T-helper 17 cell (primary cell): Measurements from ENCODE around the gene PPARG. TPM values are rescaled to one million over a fixed set of nuclear protein-coding genes. Genes with fewer than 3 reads are reported as not detected.
"Not testable (repeated sequence)": the region's sequence is repeated elsewhere in the genome, so short reads cannot be mapped to it uniquely, and the experiment has no call there.

ENCODE experiments used
- ATAC-seq: fragments of 150-1000 bp; cut with Tn5 transposase; 2 replicates; pipeline ENCODE4 v1.10.0; 2021; ENCODE audit warnings: mild to moderate bottlenecking, moderate library complexity
- DNase-seq, 3 donors: peaks; one replicate each; pipeline versions ENCODE4 v3.0.0 to v3.0.0-alpha.2; 2020 to 2021
- H3K9me3 ChIP-seq: one replicate; pipeline ENCODE4 v1.7.0; 2013; ENCODE audit warnings: low read length, mild to moderate bottlenecking; ENCODE audit not compliant: control insufficient read depth, poor library complexity, severe bottlenecking
- H3K27ac Mint-ChIP-seq: one replicate; pipeline ENCODE4 v1.8.0; 2022; ENCODE audit warnings: mild to moderate bottlenecking, moderate library complexity, mixed read lengths
- H3K27me3 Mint-ChIP-seq: one replicate; pipeline ENCODE4 v1.8.0; 2022; ENCODE audit warnings: mixed read lengths
- H3K36me3 Mint-ChIP-seq: one replicate; pipeline ENCODE4 v1.8.0; 2022; ENCODE audit warnings: low read depth, mixed read lengths
- H3K4me1 Mint-ChIP-seq: one replicate; pipeline ENCODE4 v1.8.0; 2022; ENCODE audit warnings: mild to moderate bottlenecking, mixed read lengths
- H3K4me3 Mint-ChIP-seq: one replicate; pipeline ENCODE4 v1.8.0; 2022; ENCODE audit warnings: mild to moderate bottlenecking, moderate library complexity, mixed read lengths
- total RNA-seq, 4 donors: library from RNA in 2 of 4; stranded (reverse) in 2 of 4; gene quantifications; one replicate each; pipeline ENCODE4 v1.2.3 and lab custom pipeline; 2022 to 2026

Gene PPARG
- 1 to 10 TPM; 1.1 to 1.2 TPM for total RNA-seq
- total RNA-seq (lab: John Stamatoyannopoulos, UW): 2.3 to 3.2 reads per million in 2 donors

DNA sequence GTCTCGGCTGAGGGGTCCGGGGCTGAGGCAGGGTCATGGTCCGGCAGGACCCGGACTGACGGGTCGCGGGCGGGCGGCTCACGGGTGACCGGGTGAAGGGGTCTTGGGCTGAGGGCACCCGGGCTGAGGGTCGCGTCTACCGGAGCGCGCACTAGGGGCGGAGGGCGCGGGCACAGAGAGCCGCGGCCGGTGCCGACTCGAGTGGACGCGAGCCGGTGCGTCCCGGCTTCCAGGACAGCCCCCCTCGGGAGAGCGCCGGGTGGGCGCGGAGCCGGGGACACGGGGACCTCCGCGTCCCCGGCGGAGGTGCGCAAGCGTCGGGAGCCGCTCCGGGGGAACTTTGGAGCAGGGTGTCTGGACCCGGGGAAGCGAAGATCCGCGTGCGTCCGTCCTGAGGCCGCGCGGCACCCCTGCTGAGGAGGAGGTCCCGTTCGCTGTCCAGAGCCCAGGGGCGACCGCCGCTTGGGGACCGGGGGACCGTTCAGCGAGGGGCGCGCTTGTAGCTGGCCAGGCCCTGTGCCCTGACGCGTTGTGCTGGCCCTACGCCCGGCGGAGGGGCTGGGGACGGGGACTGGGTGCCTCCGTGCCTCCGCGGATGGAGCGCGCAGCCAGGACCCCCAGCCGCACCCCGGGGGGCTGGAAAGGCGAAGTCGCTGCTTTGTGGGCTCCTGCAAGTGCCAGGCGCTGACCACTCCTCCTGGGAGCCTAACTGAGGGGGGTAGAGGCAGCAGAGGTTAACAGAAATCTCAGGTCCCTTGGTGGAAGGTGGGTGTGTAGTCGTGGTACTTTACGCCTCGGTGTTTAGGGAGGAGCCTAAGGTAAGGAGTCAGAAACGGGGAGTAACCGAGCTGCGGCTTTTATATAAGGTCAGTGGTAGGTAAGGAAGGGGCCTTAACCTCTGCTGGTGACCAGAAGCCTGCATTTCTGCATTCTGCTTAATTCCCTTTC is at the start of gene PPARG:
TSS of gene PPARG (plus strand) at position 889 of the 948 bp plus-strand sequence. CDS start 90,642 bp downstream, outside the sequence.
- DNase-seq (no peak), ATAC-seq (peak; percentile 65)
- H3K9me3 ChIP-seq: no peaks in the 10 kb centered on the region
- Mint-ChIP-seq H3K27me3 (peaks cover 37% of the 10 kb centered on the region), H3K4me3 (peak within 1 kb of the TSS; percentile 81), H3K36me3 (no peaks in the 10 kb centered on the region), H3K4me1 (peaks cover 8% of the 10 kb centered on the region), H3K27ac (no peak within 1 kb of the TSS)

DNA sequence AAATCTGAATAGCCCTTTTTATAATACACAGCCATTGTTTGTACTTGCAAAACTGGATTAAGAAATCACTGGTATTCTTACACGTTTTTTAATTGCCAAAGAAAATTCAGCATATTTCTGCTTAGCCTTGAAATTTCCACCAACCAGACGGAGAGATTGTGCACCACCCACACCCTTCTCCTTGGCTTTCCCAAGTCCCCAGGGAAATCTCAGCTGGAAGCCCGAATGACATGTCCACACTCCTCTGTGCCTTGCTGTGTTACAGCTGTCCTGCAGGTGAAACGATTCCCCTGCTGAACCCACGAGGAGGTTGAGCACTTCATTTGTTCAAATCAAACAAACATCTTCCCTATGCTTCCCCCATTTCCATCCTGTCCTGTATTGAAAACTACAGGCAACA is 49.6 kb upstream of the PPARG start:
- H3K36me3 Mint-ChIP-seq: peaks cover 2% of the 10 kb centered on the region
- H3K4me3 Mint-ChIP-seq: no peak overlapping the region
- no peak overlapping the region for H3K27ac Mint-ChIP-seq
- no peaks in the 10 kb centered on the region for H3K4me1 Mint-ChIP-seq
- ATAC-seq: no peak
- H3K9me3 ChIP-seq: no peaks in the 10 kb centered on the region
- DNase-seq: no peak
- H3K27me3 Mint-ChIP-seq: peaks cover 28% of the 10 kb centered on the region

DNA sequence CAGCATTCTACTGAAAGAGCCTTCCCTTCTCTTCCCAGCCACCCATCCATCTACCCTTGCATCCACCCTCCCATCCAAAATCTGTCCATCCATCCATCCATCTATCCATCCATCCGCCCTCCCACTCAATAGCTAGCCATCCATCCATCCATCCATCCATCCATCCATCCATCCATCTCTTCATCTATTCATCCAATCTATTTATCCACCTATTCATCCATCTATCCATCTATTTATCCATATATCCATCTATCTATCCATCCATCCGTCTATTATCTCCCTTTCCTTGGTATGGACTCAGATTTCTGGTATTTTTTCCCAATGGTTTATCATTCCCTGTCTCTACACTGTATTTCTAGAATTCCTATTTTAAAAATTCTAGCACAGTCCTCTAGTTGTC is 46.1 kb upstream of the PPARG start:
- Mint-ChIP-seq H3K36me3 (peaks cover 3% of the 10 kb centered on the region), H3K4me3 (no peak overlapping the region), H3K27me3 (peaks cover 18% of the 10 kb centered on the region), H3K27ac (no peak overlapping the region), H3K4me1 (no peaks in the 10 kb centered on the region)
- H3K9me3 ChIP-seq: no peaks in the 10 kb centered on the region
- DNase-seq: no peak
- ATAC-seq: no peak

DNA sequence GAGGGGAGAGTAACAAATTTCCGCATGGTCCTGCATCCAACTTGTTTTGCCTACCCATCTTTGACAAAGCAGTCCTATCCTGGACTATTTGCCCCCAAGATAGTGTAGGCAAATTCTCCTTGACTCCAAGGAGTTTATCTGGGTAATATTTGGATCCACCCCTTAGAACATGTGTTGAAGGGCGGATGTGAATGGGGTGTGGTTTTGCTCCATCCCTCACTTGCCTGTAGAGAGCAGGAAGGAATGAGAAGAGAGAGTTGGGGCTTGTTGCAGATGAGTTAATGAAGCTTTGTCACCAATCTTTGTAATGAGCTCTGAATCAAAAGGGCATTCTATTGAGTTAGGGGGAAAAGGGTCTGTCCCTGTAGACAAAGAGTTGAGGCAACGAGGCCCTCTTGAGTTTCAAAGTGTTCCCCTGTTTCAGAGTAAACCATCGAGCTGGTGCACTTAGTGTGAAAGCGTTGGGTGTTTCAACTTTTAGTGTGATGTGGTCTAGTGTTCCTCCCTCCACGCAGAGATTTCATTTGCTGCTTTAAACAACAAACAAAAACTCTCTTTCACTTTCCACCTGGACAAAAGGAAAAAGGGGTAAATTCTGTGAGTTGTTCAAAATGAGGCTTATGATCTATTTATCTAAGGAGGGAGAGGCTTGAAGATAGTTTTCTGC is 42.2 kb upstream of the PPARG start:
- ATAC-seq: no peak
- H3K9me3 ChIP-seq: no peaks in the 10 kb centered on the region
- DNase-seq: no peak
- H3K27me3 Mint-ChIP-seq: peaks cover 18% of the 10 kb centered on the region
- H3K27ac Mint-ChIP-seq: no peak overlapping the region
- H3K4me3 Mint-ChIP-seq: no peak overlapping the region
- no peaks in the 10 kb centered on the region for H3K4me1 Mint-ChIP-seq
- peaks cover 3% of the 10 kb centered on the region for H3K36me3 Mint-ChIP-seq

DNA sequence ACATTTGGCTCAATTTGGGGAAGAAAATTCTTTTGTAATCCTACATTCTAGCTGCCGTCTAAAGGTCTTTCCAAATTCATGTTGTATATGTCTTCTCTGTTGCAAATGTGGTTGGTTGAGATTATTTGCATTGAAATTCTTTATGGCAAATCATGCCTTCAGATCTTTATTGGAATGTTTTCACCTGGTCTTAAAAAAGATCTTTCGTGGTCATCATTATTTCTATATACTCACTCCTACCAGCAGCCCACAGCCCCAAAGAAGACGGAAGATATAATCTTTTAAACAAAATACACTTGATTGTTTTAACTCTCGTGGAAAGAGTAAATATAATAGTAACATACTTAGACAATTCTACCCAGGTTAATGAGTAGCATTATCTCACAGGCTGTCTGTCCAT is 41.5 kb upstream of the PPARG start:
- Mint-ChIP-seq H3K36me3 (peaks cover 3% of the 10 kb centered on the region), H3K4me1 (no peaks in the 10 kb centered on the region), H3K4me3 (no peak overlapping the region), H3K27me3 (peaks cover 18% of the 10 kb centered on the region), H3K27ac (no peak overlapping the region)
- H3K9me3 ChIP-seq: no peaks in the 10 kb centered on the region
- no peak for DNase-seq
- ATAC-seq: no peak

DNA sequence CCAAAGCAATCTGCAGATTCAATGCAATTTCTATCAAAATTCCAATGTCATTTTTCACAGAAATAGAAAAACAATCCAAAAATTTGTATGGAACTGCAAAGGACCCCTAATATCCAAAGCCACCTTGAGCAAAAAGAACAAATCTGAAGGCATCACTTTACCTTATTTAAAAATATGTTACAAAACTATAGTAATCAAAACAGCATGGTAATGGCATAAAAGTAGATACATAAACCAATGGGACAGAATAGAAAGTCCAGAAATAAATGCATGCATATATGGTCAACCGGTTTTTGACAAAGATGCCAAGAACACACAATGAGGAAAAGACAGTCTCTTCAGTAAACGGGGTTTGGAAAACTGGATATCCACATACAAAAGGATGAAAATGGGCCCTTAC is 39.4 kb upstream of the PPARG start:
- DNase-seq: no peak
- H3K27me3 Mint-ChIP-seq: peaks cover 18% of the 10 kb centered on the region
- no peaks in the 10 kb centered on the region for H3K9me3 ChIP-seq
- H3K36me3 Mint-ChIP-seq: peaks cover 3% of the 10 kb centered on the region
- H3K4me3 Mint-ChIP-seq: no peak overlapping the region
- ATAC-seq: no peak
- no peak overlapping the region for H3K27ac Mint-ChIP-seq
- H3K4me1 Mint-ChIP-seq: no peaks in the 10 kb centered on the region

DNA sequence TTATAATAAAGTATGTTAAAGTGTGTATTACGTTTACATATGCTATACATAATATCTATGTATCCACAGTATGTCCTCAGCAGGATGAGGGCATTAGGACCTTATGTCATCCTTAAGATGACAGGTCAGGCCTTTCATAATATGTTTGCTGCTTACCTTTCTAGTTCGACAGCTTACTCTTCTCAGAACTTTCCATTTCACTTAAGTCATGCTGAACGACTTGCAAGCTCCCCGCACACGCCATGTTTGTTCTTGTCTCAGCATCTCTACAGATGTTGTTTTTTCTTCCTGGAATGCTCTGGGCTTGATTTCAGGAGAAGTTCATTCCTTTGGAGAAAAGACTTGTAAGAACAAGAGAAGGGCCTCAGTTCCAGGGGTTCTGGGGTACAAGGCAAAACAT is 36.0 kb upstream of the PPARG start:
- no peaks in the 10 kb centered on the region for H3K4me1 Mint-ChIP-seq
- ATAC-seq (no peak), DNase-seq (no peak)
- H3K27me3 Mint-ChIP-seq: no peaks in the 10 kb centered on the region
- H3K4me3 Mint-ChIP-seq: no peak overlapping the region
- no peak overlapping the region for H3K27ac Mint-ChIP-seq
- no peaks in the 10 kb centered on the region for H3K36me3 Mint-ChIP-seq
- no peaks in the 10 kb centered on the region for H3K9me3 ChIP-seq

DNA sequence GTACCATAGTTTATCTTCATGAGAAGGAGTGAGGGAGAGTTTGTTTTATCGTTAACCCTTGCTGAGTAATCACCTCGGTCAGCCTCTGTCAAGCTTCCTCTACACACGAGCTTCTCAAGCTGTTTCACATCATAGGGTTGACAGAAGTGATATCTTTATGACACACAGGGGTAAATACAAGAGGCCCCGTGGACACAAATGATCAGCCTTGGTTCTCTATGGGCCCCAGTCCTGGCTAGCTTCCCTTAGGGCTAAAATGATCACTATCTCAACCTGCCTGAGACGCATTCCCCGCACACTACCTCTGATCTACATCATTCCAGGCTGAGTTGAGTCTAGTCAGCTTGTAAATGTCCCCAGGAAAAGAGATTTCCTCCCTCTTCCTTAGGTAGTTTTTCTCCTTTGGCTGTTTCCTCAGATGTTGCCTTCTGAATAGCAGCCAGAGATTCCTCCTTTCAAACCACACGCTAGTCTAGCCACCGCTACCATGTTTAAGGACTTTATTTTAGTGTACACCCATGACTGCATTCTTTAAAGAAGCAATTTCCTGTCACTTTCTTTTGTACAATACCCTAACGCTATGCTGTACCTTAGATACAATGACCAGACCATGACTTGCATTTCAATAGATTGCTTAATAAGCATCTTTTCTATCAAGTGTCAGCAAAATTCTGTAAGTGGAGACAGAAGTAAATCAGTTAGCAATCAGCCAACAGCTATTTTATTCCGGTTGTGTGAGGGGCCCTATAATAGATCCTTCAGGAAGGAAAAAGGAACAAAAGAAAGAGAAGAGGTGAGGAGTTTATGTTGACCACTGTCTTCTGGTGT is 35.1 kb upstream of the PPARG start:
- H3K36me3 Mint-ChIP-seq: peaks cover 2% of the 10 kb centered on the region
- H3K27me3 Mint-ChIP-seq: peaks cover 6% of the 10 kb centered on the region
- H3K9me3 ChIP-seq: no peaks in the 10 kb centered on the region
- no peak overlapping the region for H3K27ac Mint-ChIP-seq
- DNase-seq: no peak
- no peaks in the 10 kb centered on the region for H3K4me1 Mint-ChIP-seq
- H3K4me3 Mint-ChIP-seq: no peak overlapping the region
- no peak for ATAC-seq

DNA sequence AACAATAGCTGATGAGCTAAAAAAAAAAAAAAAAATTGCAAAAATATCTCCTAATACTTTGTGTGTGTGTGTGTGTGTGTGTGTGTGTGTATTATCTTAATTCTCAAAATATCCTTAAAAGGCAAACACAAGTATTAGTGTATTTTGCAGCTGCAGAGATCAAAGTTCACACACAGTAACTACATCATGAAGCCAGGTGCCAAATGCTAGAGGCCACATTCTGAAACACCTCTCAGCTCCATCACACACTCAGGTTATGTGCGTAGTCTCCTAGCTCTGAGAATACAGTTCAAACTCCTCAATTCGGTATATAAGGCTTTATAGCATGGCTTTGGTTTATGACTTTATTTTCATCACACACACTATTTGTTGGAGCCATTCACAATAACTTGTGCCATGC is 33.5 kb upstream of the PPARG start:
- H3K27ac Mint-ChIP-seq: no peak overlapping the region
- ATAC-seq: no peak
- H3K9me3 ChIP-seq: no peaks in the 10 kb centered on the region
- peaks cover 9% of the 10 kb centered on the region for H3K27me3 Mint-ChIP-seq
- no peak for DNase-seq
- H3K4me3 Mint-ChIP-seq: no peak overlapping the region
- peaks cover 2% of the 10 kb centered on the region for H3K36me3 Mint-ChIP-seq
- no peaks in the 10 kb centered on the region for H3K4me1 Mint-ChIP-seq

DNA sequence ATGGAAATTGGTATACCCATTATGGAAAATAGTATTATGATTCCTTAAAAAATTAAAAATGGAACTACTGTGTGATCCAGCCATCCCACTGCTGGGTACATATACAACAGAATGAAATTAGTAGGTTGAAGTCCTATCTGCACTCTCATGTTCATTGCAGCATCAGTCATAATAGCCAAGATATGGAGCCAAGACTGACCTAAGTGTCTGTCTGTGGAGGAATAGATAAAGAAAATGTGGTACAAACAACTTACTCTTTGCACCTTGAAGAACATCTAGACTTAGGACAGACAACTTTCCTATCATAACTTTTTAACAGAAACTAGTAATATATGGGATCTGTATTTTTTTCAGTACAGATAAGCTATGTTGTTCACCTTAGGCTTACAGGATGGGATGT is 30.0 kb upstream of the PPARG start:
- Mint-ChIP-seq H3K27me3 (peaks cover 13% of the 10 kb centered on the region), H3K36me3 (peaks cover 2% of the 10 kb centered on the region), H3K4me1 (no peaks in the 10 kb centered on the region), H3K4me3 (no peak overlapping the region), H3K27ac (no peak overlapping the region)
- no peaks in the 10 kb centered on the region for H3K9me3 ChIP-seq
- DNase-seq (no peak), ATAC-seq (no peak)

DNA sequence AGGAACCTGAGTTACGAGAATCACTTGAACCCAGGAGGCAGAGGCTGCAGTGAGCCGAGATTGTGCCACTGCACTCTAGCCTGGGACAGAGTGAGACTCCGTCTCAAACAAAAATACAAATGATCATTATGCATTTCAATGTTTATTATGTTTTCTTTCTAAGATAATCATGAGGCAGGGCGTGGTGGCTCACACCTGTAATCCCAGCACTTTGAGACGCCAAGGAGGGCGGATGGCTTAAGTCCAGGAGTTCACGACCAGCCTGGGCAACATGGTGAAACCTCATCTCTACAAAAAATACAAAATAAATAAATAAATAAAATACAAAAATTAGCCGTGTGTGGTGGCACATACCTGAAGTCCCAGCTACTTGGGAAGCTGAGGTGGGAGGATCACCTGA is 26.7 kb upstream of the PPARG start:
- H3K4me1 Mint-ChIP-seq, ATAC-seq, H3K9me3 ChIP-seq, H3K27ac Mint-ChIP-seq, DNase-seq, H3K36me3 Mint-ChIP-seq, H3K4me3 Mint-ChIP-seq: not testable (repeated sequence)
- H3K27me3 Mint-ChIP-seq: peaks cover 13% of the 10 kb centered on the region

DNA sequence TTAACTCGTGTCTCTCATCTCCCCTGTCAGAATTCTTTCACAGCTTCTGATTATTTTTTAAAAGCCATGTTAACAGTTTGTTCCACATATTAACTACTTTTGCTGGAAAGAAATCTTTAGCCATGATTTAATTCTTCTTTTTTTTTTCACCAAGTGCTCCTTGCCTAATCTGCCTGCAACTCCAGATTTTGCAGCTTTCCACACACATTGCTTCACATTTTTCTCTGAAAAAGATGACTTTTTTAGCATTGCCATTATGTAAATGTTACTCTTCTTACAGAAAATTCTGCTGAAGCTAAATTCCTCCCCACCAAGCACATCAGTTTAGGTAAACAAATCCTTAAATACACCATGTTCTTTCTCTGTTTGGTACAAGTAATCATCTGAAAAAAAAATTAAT is 23.4 kb upstream of the PPARG start:
- DNase-seq (no peak), ATAC-seq (no peak)
- H3K9me3 ChIP-seq: no peaks in the 10 kb centered on the region
- no peak overlapping the region for H3K27ac Mint-ChIP-seq
- no peak overlapping the region for H3K4me3 Mint-ChIP-seq
- no peaks in the 10 kb centered on the region for H3K4me1 Mint-ChIP-seq
- H3K36me3 Mint-ChIP-seq: no peaks in the 10 kb centered on the region
- H3K27me3 Mint-ChIP-seq: peaks cover 3% of the 10 kb centered on the region

DNA sequence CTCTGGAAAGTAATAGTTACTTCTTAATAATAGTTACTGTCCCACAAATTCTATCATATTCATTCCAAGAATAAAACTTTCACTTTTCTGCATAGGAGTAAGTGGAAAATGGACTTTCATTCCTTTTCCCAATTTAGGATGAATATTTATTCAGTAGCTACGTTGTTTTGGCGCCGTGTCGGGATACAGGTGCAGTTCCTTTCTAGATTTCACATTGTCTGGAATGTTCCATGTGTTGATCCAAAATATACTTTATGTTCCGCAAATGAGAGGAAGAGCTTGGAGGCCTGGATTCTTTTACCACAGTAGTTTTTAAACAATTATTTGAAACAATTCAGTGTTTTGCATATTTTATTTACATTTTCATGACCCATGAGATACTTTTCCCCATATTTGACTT is 22.8 kb upstream of the PPARG start:
- no peaks in the 10 kb centered on the region for H3K36me3 Mint-ChIP-seq
- ATAC-seq: no peak
- DNase-seq: no peak
- no peak overlapping the region for H3K27ac Mint-ChIP-seq
- no peaks in the 10 kb centered on the region for H3K4me1 Mint-ChIP-seq
- H3K9me3 ChIP-seq: no peaks in the 10 kb centered on the region
- H3K27me3 Mint-ChIP-seq: no peaks in the 10 kb centered on the region
- H3K4me3 Mint-ChIP-seq: no peak overlapping the region
